HCT116 (cell line): ENCODE data around the gene TICRR. TPM values are rescaled to one million over a fixed set of nuclear protein-coding genes. Genes with fewer than 3 reads are reported as not detected.

ENCODE experiments used
- ATAC-seq: fragments of 200-7000 bp; cut with Tn5 transposase; 2 replicates; pipeline ENCODE4 v1.9.1; 2020; ENCODE audit warnings: mild to moderate bottlenecking, moderate library complexity
- BruUV-seq: library from RNA; stranded (reverse); fragments of 400-500 nt; replicated peaks from 2 replicates; lab custom pipeline; 2021; lab: Mats Ljungman, UMichigan
- CTCF ChIA-PET: fragments of 300-600 bp; sonication (Branson Sonifier 250); formaldehyde crosslinking; loops from one replicate; lab custom pipeline; 2021; ENCODE audit warnings: antibody characterized with exemption; lab: Charles Lee
- POLR2A ChIA-PET: fragments of 300-600, 350-600 bp; sonication (Branson Sonifier 250); formaldehyde crosslinking; loops from one replicate; lab custom pipeline; 2021; ENCODE audit warnings: antibody characterized with exemption; lab: Charles Lee
- RAD21 ChIA-PET, 2 experiments: fragments of 300-600 bp; sonication (Branson Sonifier 250); formaldehyde crosslinking; loops; one replicate each; lab custom pipeline; 2023; ENCODE audit warnings: low total read pairs in 2 of 2; ENCODE audit not compliant: uncharacterized antibody in 2 of 2, unreplicated experiment in 2 of 2, low non-redundant PET in 1 of 2; lab: Charles Lee
- DNase-seq: peaks from one replicate; pipeline ENCODE4 v3.0.0-alpha.2; 2010; ENCODE audit warnings: low read depth, low spot score
- H2AFZ ChIP-seq: fragments of 200-600 bp; shearing (Covaris generic), sonication (generic); 2 replicates; pipeline ENCODE4 v1.6.1; 2017; ENCODE audit warnings: low read depth, mixed run types, mixed read lengths, antibody characterized with exemption, low read length; ENCODE audit not compliant: poor library complexity, severe bottlenecking
- H3K27ac ChIP-seq: 2 replicates; pipeline ENCODE4 v1.5.1; 2012; ENCODE audit warnings: low read depth, low read length
- H3K27me3 ChIP-seq: fragments of 200-600 bp; sonication (generic); 2 replicates; pipeline ENCODE4 v1.6.1; 2016; ENCODE audit warnings: mixed run types, low read length, mixed read lengths; ENCODE audit not compliant: insufficient read depth
- H3K36me3 ChIP-seq, 2 experiments: fragments of 200-500 bp in 1 of 2; fragments of 200-600 bp in 1 of 2; sonication (Bioruptor generic) in 1 of 2; sonication (generic) in 1 of 2; 2 replicates each; pipeline versions ENCODE4 v1.5.1 to v1.6.1; 2014 to 2016; ENCODE audit warnings: low read length in 2 of 2, inconsistent platforms in 1 of 2, mixed read lengths in 1 of 2, mixed run types in 1 of 2; ENCODE audit not compliant: insufficient read depth in 2 of 2, control insufficient read depth in 1 of 2
- H3K4me1 ChIP-seq, 2 experiments: fragments of 200-600 bp in 1 of 2; sonication (generic) in 1 of 2; 2 replicates each; pipeline versions ENCODE4 v1.5.1 to v1.6.1; 2012 to 2017; ENCODE audit warnings: low read length in 2 of 2, inconsistent platforms in 1 of 2, mild to moderate bottlenecking in 1 of 2, mixed read lengths in 1 of 2, mixed run types in 1 of 2, moderate library complexity in 1 of 2; ENCODE audit not compliant: insufficient read depth in 2 of 2, control insufficient read depth in 1 of 2
- H3K4me2 ChIP-seq: fragments of 200-600 bp; sonication (generic); 2 replicates; pipeline ENCODE4 v1.6.1; 2017; ENCODE audit warnings: mixed run types, low read length, mixed read lengths
- H3K4me3 ChIP-seq, 2 experiments: fragments of 200-600 bp in 1 of 2; sonication (generic) in 1 of 2; replicated peaks in 1 of 2; 2 replicates each; pipeline ENCODE4 v1.5.1; 2011 to 2016; ENCODE audit warnings: low read length in 2 of 2, control low read depth in 1 of 2, low read depth in 1 of 2, mild to moderate bottlenecking in 1 of 2, mixed read lengths in 1 of 2, mixed run types in 1 of 2
- H3K79me2 ChIP-seq: fragments of 200-600 bp; sonication (generic); 2 replicates; pipeline ENCODE4 v1.6.1; 2017; ENCODE audit warnings: mild to moderate bottlenecking, mixed run types, low read length, moderate library complexity, mixed read lengths; ENCODE audit not compliant: insufficient read depth
- H3K9ac ChIP-seq: fragments of 200-600 bp; sonication (generic); 2 replicates; pipeline ENCODE4 v1.6.1; 2016; ENCODE audit warnings: low read length, mixed read lengths
- H3K9me2 ChIP-seq: fragments of 200-600 bp; sonication (generic), shearing (Covaris generic); 2 replicates; pipeline ENCODE4 v1.6.1; 2017; ENCODE audit warnings: mixed run types, mild to moderate bottlenecking, moderate library complexity; ENCODE audit not compliant: insufficient read depth
- H3K9me3 ChIP-seq, 2 experiments: fragments of 200-500 bp in 1 of 2; fragments of 200-600 bp in 1 of 2; sonication (Bioruptor generic) in 1 of 2; sonication (generic) in 1 of 2; 2 replicates each; pipeline ENCODE4 v1.6.1; 2014 to 2017; ENCODE audit warnings: low read length in 2 of 2, mixed read lengths in 2 of 2, inconsistent platforms in 1 of 2, low read depth in 1 of 2, mild to moderate bottlenecking in 1 of 2, mixed run types in 1 of 2, moderate library complexity in 1 of 2; ENCODE audit not compliant: control insufficient read depth in 1 of 2, insufficient read depth in 1 of 2
- H4K20me1 ChIP-seq: fragments of 200-600 bp; sonication (generic), shearing (Covaris generic); 2 replicates; pipeline ENCODE4 v1.6.1; 2017; ENCODE audit warnings: mixed run types, mild to moderate bottlenecking, moderate library complexity; ENCODE audit not compliant: insufficient read depth
- ATF3 ChIP-seq: IDR thresholded peaks from 2 replicates; pipeline ENCODE4 v1.6.1; 2012
- CEBPB ChIP-seq: IDR thresholded peaks from 2 replicates; pipeline ENCODE4 v1.6.1; 2012; ENCODE audit warnings: low read depth
- EGR1 ChIP-seq: IDR thresholded peaks from 2 replicates; pipeline ENCODE4 v1.6.1; 2012; ENCODE audit warnings: low read depth
- EZH2 ChIP-seq: fragments of 200-600 bp; sonication (generic); IDR thresholded peaks from 2 replicates; pipeline ENCODE4 v1.6.1; 2017; ENCODE audit warnings: antibody characterized with exemption, mixed run types
- REST ChIP-seq: IDR thresholded peaks from 2 replicates; pipeline ENCODE4 v1.6.1; 2012; ENCODE audit warnings: low read depth
- TCF7L2 ChIP-seq: IDR thresholded peaks from 2 replicates; pipeline ENCODE4 v1.7.0; 2011; ENCODE audit warnings: borderline replicate concordance, inconsistent platforms; ENCODE audit not compliant: insufficient read depth, insufficient read length; ENCODE audit errors: extremely low read depth
- ZNF274 ChIP-seq: fragments of 200-500 bp; sonication (Bioruptor generic); IDR thresholded peaks from 2 replicates; pipeline ENCODE4 v1.6.1; 2014; ENCODE audit warnings: mild to moderate bottlenecking, low read depth, low read length, inconsistent platforms
- intact Hi-C: fragments of 100-400 bp; cut with micrococcal nuclease; formaldehyde crosslinking; loops from 2 replicates; pipeline ENCODE4 v1.10.0; 2022
- total RNA-seq: library from RNA; stranded (reverse); gene quantifications from one replicate; pipeline ENCODE4 v1.2.1, GENCODE V29; 2021; ENCODE audit not compliant: unreplicated experiment
- TF ChIP-seq, protein P1 (sequence below), 3 experiments: fragments of 200-600 bp in 1 of 3; sonication (generic) in 1 of 3; IDR thresholded peaks in 2 of 3; conservative IDR thresholded peaks in 1 of 3; 2 replicates each; pipeline ENCODE4 v1.5.1; 2012 to 2017; ENCODE audit warnings: low read depth in 2 of 3, low read length in 2 of 3, antibody characterized with exemption in 1 of 3, borderline replicate concordance in 1 of 3, control low read depth in 1 of 3, mild to moderate bottlenecking in 1 of 3, mixed read lengths in 1 of 3, mixed run types in 1 of 3, moderate library complexity in 1 of 3; ENCODE audit not compliant: insufficient read depth in 1 of 3
- TF ChIP-seq, protein P2 (sequence below): IDR thresholded peaks from 2 replicates; pipeline ENCODE4 v1.6.1; 2012

The TICRR gene
- total RNA-seq, 1 experiment from 2014 or later = 24.8 TPM

DNA sequence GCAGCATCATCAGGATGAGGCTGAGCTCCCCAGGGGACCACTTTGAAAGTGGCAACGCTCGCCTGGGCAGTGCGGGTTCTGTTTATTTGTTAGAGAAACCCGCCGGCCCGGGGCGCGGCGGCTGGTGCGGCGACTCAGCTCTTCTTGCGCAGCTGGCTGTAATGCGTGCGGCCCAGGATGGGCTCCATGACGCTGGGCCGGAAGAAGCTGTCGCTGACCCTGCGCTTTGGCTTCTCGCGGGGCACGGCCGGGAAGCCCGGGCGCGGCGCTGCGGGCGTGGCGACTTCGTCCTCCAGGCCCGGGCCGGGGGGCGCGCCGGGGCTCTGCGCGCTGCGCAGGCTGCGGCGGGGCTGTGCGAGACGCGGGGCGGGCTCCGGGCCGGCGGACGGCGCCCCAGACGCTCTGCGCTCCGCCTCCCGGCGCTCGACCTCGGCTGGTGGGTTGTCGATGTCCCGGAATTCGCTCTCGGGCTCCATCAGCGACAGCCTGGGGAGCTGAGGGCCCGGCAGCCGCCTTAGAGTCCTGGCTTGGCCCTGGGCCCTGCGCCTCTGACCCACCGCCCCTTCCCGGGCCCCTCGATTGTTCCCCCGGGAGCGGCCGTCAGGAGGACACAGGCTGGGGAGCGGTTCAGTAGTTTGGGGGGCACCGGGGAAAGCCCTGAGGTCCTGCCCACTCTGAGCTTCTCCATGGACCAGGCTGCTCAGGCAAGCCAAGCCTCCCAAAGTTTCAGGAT lies 90.3 kb downstream of the TICRR start:
- TF ChIP-seq EGR1 = no peak
- TF ChIP-seq ATF3 = no peak
- no peak for TF ChIP-seq EZH2
- TF ChIP-seq, protein P1, sequence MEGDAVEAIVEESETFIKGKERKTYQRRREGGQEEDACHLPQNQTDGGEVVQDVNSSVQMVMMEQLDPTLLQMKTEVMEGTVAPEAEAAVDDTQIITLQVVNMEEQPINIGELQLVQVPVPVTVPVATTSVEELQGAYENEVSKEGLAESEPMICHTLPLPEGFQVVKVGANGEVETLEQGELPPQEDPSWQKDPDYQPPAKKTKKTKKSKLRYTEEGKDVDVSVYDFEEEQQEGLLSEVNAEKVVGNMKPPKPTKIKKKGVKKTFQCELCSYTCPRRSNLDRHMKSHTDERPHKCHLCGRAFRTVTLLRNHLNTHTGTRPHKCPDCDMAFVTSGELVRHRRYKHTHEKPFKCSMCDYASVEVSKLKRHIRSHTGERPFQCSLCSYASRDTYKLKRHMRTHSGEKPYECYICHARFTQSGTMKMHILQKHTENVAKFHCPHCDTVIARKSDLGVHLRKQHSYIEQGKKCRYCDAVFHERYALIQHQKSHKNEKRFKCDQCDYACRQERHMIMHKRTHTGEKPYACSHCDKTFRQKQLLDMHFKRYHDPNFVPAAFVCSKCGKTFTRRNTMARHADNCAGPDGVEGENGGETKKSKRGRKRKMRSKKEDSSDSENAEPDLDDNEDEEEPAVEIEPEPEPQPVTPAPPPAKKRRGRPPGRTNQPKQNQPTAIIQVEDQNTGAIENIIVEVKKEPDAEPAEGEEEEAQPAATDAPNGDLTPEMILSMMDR (IDR thresholded peaks at IDR 0.05 in 2 of 3, conservative IDR thresholded peaks at IDR 0.05 in 1 of 3; ENCODE audit: borderline replicate concordance in 1 of 3, insufficient read depth in 1 of 3, low read depth in 2 of 3, low read length in 2 of 3) = no peak
- no peak for TF ChIP-seq ZNF274
- no peak for TF ChIP-seq CEBPB
- TF ChIP-seq TCF7L2 = no peak
- TF ChIP-seq, protein P2, sequence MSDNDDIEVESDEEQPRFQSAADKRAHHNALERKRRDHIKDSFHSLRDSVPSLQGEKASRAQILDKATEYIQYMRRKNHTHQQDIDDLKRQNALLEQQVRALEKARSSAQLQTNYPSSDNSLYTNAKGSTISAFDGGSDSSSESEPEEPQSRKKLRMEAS = no peak
- no peak for TF ChIP-seq REST
- TF ChIP-seq, all 23 proteins: peak for 0
- Histone ChIP-seq H3K4me1 (peaks cover 0 to 5% of the 10 kb centered on the region in 2 experiments; a peak in 1 of 4 replicates), H3K9me2 (no peaks in the 10 kb centered on the region), H3K27me3 (no peaks in the 10 kb centered on the region), H3K4me3 (no peak overlapping the region), H3K36me3 (no peaks in the 10 kb centered on the region), H3K9me3 (no peaks in the 10 kb centered on the region), H2AFZ (no peak overlapping the region), H3K27ac (no peak overlapping the region), H3K4me2 (no peak overlapping the region), H4K20me1 (no peaks in the 10 kb centered on the region), H3K9ac (no peak overlapping the region), H3K79me2 (no peaks in the 10 kb centered on the region)
- DNase-seq = no peak
- CTCF ChIA-PET = no interaction called here
- intact Hi-C loops = no loop called here
- RAD21 ChIA-PET = no interaction called here
- BruUV-seq = no TSS peak
- ATAC-seq = no peak
- POLR2A ChIA-PET = no interaction called here
